ENCODE measurements around the gene SORCS2.

The SORCS2 gene

DNA sequence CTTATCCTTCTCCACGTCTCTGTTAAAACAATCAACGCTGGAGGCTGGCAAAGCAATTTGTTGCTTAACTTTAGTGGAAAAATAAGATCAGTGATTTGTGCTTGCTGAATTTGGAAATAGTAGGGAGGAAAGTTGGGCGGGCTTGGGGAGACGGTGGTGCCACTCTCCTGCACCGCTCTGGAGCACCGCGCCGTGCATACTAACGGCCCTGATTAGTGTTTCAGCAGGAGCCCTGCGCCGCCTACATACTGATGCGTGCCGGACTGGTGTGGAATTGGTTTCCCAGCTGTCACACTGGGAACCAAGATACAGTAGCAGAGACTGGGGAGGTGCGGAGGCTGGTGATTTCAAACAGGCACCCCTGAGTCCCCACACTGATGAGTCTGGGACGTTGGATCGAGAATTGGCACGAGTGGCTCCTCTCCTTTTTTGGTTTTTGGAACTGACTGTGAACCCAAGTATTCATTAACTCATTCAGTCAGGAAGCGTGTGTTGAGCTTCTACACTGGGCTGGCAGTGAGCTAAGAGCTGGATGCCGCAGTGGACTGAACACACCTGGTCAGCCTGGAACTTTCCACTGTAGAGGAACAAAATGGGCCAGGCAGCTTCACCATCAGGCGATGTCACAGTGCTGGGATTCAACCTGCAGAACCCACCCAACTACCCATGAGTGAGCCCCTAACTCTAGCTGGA, 271.4 kb downstream of the SORCS2 start:
- DNase-seq = no peak

DNA sequence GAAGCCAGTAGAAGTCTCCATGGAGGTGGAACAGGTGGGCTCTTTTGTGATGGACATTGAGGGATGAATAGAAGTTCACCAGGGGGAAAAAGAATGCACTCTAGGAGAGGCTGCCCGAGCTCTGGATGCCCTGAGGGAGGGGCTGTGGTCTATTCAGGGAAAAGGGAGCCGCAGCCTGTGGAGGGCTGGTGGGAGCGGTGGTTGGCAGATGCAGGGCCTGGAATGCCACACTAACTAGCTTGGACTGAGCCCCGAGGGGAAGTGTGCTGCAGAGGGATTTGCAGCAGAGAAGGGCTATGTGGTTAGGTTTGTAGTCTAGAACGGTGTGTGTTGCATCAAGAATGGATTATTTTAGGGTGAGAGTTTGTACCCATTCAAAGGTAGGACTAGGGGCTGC, 271.9 kb downstream of the SORCS2 start:
- DNase-seq = no peak

DNA sequence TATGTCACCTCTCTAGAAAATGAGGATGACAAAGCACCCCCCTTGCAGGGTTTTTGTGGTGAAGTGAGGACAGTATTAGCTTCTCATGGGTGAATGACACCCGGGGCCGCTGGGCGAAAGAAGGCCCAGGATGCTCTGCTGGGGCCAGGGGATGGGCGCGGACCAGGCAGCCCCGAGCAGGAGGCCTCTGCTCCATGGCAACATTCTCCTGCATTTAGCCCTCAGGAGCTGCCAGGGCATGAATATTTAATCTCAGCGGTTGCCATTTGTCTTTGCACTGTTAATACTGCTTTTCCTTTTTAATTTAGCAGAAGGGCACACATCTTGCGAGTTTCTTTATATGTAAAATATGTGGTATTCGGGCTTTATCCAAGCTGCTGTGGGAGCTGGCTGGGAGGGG, 272.7 kb downstream of the SORCS2 start:
- DNase-seq = no peak

- no peak for DNase-seq
Observed at GRCh38 chr4:7466215-7466614, 273.9 kb downstream of the SORCS2 start.

DNA sequence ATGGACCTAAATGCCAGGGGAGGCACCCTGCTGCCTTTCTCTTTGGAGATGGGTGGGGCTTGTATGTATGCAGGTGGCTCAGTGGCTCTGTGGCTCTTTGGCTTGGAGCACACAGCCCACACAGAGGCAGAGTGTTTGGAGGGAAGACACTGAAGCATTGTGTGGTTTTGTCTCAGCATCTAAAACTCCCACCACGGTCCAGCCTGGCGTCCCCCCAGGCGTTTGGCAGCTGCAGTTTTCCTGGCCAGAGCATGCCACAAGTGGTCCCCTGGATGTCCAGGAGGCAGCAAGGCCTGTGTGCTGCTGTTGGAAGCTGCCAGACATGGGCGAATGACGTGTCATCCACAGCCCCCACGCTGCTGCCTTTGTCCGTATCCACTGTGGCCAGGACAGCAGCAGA, 274.6 kb downstream of the SORCS2 start:
- DNase-seq = no peak

- DNase-seq = no peak
Observed at GRCh38 chr4:7467471-7467870, 275.1 kb downstream of the SORCS2 start.

DNA sequence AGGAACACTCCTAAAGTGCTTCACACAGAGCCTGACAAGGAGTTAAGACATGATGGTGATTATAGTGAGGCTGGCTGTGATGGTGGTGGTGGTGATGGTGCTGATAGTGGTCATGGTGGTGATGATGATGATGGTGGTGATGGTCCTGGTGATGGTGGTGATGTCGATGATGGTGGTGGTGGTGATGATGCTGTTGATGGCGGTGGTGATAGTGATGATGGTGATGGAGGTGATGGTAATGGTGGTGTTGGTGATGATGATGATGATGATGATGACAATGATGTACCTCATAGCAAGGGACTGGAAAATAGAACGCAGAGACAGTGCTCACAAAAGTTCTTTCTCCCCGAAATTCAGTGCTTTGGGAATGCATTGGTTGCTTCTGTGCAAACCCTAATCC, 276.7 kb downstream of the SORCS2 start:
- no peak for DNase-seq

DNA sequence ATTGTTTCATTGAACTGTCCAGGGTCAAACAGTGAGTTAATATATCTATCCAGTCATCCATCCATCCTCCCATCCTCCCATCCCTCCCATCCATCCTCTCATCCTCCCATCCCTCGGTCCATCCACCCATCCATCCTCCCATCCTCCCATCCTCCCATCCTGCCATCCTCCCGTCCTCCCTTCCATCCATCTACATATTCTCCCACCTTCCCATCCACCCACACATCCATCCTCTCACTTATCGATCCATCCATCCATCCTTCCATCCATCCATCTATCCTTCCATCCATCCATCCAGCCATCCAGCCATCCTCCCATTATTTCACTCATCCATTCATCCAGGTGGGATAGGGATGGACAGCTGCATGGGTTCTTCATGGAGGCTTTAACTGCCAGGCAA, 277.8 kb downstream of the SORCS2 start:
- DNase-seq = no peak

DNA sequence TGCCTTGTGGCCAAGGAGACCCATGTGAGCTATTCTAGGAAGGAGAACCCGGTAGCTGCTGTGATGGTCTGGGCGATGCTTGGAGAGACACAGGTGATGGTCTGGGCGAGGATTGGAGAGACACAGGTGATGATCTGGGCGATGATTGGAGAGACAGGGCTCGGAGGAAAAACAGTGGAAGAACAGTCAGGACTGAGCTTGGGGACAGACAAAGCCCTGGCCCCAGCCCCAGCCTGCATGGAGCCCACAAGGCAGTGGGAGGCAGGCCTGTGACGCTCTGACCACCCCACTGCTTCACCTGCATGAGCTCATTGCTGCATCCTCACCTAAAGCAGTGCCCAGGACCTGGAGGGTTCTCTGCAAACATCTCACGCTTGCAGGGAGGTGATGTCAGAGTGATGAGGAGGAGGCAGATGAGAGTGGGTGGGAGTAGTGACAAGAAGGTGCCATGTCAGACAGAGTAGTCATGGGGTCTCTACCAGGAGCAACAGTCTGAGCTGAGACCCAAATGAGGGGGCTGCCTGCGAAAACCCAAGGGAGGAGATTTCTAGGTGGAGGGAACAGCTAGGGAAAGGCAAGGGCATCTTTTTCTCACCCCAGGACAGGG, 278.3 kb downstream of the SORCS2 start:
- no peak for DNase-seq

DNA sequence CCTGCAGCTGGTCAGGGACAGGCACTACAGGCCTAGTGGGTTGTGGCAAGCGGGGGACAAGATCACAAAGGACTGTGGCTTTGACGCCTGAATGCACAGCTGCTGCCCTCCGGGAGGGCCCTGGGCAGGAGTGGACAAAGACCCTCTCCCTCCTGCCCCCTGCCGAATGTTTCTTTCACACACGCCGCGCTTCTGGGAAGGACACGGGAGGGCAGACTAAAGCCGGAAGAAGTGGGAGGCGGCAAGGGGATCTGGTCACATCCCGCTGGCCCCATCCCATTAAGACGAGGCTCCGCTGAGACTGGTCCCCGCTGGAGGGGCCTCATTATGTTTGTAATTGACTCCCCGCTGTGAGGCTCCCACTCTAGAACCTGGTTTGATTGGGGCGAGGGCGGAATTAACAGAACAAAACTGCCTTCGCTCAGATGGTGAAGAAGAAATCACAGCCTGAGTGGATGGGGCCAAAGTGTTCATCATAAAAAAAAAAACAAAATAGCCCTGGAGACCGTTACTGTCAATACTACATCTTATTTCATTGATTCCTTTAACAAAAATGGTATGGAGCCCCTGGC, 280.2 kb downstream of the SORCS2 start:
- no peak for DNase-seq

- no peak for DNase-seq
Observed at GRCh38 chr4:7473081-7473480, 280.7 kb downstream of the SORCS2 start.

DNA sequence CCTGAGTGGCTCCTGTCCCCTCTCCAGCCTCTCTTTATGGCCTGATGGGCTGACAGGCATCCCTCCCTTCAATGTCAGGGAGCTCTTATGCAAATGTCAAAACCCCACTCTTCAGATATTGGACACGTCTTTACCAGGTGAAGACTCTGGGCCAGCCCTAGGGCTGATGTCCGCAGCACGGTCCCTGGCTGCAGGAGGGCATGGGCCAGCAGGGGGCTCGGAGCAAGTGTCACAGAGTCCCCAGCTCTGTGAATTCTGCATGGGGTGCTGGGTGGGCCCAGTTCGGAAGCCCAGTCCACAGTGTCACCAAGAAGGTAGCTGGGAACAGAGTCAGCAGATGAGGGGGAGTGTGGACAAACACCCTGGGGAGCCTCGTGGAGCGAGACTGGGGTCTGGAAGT, 282.0 kb downstream of the SORCS2 start:
- no peak for DNase-seq

DNA sequence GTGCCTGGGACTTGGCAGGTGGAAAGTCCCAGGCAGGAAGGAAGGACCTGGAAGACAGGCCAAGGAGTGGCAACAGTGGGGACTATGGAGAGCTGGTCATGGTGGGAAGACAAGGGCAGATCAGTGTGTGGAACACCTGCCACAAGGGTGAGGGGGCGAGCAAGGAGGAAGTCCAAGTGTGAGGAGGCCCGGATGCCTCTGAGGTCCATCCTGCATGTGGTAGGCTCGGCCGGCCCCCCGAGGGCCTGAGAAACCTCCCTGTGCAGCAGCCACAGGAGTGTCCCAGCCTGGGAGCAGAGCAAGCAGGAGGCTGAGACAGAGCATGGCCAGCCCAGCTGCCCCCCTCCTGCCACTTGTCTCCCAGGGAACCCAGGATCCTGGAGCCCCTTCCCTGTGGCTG, 282.9 kb downstream of the SORCS2 start:
- no peak for DNase-seq

- no peak for DNase-seq
Observed at GRCh38 chr4:7476820-7477219, 284.5 kb downstream of the SORCS2 start.

DNA sequence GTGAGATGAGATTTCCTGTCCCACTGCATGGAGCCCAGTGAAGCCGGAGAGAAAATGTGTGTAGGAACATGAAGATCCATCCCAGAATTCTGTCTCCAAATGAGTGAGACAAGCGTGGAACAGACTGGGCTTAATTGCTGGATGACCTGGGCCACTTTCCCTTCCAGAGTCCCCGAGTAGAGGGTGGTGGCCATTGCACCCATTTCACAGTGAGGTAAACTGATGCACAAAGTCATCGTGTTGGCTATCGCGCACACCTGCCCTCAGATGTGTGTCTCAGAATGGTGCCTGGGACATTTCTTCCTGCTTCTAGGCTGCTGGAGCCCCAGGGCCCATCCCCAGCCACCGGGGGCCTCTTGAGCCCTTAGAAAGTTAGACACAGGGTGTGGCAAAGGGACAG, 285.4 kb downstream of the SORCS2 start:
- no peak for DNase-seq

GRCh38 chr4:7478665-7479064, 286.3 kb downstream of the SORCS2 start:
- no peak for DNase-seq

DNA sequence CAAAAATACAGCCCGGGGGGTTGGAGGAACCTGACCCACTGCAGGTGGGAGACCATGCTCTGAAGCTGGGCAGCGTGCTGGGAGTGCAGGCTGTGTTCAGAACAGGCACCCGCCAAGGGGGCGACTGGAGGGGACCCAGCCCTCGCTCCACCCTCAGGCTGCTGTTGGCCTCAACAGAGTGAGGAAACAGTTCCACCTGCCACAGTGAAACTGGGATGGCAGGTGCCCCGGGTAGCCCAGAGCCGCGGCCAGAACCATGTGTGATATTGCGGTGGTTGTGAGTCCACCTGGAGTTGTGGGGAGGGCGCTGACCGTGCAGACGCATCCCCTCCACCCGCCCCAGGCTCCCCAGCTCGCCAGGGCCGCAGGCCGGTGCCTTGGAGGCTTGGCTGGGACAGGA, 288.1 kb downstream of the SORCS2 start:
- no peak for DNase-seq

DNA sequence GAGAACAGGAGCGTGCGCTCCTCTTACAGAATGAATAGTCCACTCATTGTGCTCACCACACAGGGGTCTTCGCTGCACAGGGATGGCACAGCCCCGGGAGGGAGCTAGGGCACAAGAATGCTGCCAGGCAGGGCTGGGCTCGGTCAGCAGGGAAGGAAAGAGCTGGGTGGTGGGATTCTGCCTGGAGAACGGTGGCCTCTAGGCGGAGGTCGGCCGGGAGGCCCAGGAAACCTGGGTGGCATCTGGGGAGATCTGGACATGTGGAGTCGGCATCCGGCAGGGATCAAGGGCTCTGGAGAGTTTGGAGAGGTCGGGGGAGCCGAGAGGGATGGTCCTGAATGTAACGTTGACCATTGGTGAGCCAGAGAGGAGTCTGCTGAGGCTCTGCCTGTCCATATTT, 288.9 kb downstream of the SORCS2 start:
- DNase-seq = no peak

DNA sequence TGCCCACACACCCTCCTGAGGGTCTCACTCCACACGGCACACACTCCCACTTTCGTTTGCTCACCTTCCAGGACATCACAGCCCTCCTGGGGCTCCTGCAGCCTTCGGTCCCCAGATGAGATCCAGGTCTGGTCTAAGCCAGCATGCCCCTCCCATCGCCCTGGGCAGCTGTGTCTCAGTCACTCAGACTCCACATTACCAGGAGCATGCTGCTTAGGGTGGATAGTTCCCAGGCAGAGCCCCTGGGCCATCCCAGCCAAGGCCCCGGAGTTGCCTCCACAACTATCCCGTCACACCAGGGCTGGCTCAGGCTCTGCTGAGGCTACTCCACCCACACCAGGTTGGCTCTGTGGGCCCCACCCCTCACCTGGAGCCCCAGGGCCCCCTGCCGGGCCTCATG, 292.8 kb downstream of the SORCS2 start:
- DNase-seq = no peak

DNA sequence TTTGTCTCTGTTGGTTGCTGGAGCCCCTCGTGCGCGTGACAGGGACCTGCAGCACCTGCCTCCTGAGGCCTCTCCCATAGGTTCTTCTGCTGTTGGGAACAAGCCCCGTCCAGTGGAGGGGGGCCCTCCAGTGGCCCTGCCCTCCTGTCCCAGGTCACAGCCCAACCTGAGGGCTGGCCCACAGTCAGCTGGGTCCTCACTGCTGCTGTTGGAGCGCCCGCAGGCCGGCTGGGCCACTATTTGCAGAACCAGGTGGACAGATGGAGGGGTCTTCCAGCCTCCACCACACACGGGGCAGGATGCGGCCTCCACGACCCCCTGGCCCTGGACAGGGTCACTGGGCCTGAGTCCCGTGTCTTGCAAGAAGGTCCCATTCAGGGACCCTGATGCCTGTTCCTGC, 293.8 kb downstream of the SORCS2 start:
- no peak for DNase-seq

- DNase-seq = no peak
Observed at GRCh38 chr4:7487502-7487901, 295.2 kb downstream of the SORCS2 start.

- DNase-seq = no peak
Observed at GRCh38 chr4:7487998-7488671, 295.8 kb downstream of the SORCS2 start.

DNA sequence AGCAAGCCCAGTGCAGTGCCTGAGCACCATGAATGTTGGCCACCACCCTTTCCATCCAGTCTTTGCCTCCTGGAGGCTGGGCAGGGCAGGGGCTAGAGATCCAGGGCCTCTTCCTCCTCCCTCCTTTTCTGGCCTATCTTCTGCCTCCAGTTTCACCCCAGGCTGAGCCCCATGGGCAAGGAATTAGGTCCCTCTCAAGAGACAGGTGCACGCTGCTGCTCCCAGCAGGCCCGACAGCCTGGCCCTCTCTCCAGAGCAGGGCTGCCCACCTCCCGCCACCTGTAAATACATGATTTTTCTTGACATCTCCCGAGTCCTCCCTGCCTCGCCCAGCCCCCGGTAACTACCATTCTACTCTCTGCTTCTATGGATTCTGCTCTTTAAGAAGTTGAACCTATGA, 299.6 kb downstream of the SORCS2 start:
- no peak for DNase-seq

Measured in activated naive CD4-positive, alpha-beta T cell (primary cell).